Subcutaneous adipose tissue (tissue), 4 donors: ENCODE results near the gene MAPK8IP2. TPM values are rescaled to one million over a fixed set of nuclear protein-coding genes. Genes with fewer than 3 reads are reported as not detected.

Experiments used
- total RNA-seq, 4 donors: library from RNA; depleted of rRNA; stranded (reverse); fragments of >200 nt; gene quantifications; one replicate each; pipeline ENCODE4 v1.1.0, GENCODE V29; 2016
- TF ChIP-seq, protein P1 (sequence below): fragments of 450-650 bp; IDR thresholded peaks from one replicate; pipeline ENCODE4 v1.5.1; 2016; ENCODE audit warnings: low read depth, mild to moderate bottlenecking, control low read depth, antibody characterized with exemption, moderate library complexity

Gene MAPK8IP2
- total RNA-seq, 4 donors from 2014 or later = 0.19 to 1.1 (median 0.51) TPM; not detected in 1

DNA sequence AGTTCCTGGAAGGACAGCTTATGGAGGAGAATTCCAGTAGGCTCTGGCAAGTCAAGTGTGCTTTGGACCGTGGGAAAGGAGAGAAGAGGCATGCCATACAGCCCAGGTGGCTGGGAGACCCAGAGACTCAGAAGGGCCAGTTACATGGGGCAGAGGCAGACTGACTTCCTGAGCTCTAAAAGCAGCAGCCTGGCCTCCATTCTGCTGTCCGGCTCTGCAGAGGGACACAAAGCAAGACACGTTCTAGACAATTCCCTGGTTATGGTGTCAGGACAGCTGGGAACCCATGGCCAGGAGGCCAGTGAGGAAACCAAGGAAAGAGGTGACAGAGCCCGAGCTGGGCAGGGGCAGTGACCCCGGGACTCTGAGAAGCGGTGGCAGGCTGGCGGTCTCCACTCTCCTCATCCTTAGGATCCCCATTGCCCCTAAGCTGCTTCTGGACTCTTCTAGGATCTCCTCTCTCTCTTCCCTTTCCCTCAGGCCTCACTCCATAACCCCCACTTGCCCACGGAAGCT, 25.1 kb upstream of the MAPK8IP2 start:
- TF ChIP-seq, protein P1, sequence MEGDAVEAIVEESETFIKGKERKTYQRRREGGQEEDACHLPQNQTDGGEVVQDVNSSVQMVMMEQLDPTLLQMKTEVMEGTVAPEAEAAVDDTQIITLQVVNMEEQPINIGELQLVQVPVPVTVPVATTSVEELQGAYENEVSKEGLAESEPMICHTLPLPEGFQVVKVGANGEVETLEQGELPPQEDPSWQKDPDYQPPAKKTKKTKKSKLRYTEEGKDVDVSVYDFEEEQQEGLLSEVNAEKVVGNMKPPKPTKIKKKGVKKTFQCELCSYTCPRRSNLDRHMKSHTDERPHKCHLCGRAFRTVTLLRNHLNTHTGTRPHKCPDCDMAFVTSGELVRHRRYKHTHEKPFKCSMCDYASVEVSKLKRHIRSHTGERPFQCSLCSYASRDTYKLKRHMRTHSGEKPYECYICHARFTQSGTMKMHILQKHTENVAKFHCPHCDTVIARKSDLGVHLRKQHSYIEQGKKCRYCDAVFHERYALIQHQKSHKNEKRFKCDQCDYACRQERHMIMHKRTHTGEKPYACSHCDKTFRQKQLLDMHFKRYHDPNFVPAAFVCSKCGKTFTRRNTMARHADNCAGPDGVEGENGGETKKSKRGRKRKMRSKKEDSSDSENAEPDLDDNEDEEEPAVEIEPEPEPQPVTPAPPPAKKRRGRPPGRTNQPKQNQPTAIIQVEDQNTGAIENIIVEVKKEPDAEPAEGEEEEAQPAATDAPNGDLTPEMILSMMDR = no peak

DNA sequence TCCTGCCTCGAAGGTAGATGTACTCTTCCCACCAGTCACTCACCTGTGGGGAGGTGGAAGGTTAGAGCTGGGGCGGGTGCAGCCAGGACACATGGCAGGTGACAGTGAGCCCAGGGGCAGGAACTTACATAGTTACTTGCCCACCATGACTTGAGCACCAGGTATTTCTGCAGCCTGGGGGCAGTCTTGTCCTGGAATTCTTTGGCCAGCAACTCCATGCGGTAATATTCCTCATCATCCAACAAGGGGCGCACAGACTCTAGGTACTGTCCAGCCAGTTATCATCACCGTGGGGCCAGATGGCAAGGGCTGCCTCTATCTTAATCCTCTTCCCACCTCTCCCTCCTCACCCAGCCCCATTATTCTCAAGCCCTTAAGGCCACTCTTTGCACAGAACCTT, 24.5 kb upstream of the MAPK8IP2 start:
- TF ChIP-seq, protein P1 = no peak

DNA sequence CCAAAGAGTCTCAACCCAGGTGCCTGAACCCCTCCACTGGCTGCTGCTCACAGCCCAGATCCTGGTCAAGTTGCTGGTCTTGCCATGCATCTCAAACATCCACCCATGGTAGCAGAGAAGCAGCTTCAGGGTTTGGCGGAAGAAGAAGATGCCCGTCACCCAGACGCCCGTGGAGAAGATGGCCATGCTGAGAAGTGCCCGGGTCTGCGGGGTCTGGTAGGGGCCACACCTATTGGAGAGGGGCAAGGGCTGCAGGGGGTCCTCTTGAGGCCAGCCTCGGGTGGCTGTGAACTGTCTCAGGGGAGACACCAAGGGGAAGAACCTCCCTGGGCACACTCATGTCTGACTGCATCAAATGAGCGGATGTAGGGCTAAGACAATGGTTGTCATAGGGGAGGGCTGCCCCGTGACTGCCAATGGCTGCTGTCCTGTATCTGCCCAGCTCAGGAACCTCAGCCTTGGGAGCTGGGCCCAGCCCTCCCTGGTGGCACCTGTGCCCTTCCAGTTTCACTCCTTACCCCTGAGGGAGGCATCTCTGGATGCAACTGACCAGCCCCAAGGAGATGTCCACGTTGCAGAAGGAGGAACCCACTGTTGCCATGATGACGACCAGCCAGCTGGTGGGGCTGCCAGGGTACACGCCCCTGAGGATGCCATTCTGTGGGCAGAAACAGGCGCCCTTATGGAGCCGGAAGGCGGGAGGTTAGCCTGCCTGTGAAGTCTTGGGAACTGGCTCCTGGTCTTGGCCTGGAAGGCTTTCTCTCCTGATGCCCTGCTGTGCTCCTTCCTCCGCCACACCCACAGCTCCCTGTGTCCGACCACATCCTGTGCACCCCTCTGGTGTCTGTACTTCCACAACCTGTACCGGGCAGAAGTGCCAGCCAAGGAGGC, 23.5 kb upstream of the MAPK8IP2 start:
- TF ChIP-seq, protein P1 = no peak

DNA sequence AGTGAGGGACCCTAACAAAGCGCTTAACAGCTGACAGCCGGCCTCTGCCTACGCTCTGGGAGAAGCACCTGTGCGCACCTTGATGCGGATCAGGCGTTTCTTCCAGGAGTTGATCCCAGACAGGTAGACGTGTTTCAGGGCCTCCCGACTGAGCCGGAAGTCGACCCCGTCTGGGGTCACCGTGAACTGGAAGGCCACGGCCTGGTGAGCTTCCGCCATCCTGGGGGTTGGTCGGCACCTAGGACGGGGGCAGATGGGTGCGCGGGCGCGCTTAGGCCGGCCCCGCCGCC, 23.0 kb upstream of the MAPK8IP2 start:
- TF ChIP-seq, protein P1 = no peak

DNA sequence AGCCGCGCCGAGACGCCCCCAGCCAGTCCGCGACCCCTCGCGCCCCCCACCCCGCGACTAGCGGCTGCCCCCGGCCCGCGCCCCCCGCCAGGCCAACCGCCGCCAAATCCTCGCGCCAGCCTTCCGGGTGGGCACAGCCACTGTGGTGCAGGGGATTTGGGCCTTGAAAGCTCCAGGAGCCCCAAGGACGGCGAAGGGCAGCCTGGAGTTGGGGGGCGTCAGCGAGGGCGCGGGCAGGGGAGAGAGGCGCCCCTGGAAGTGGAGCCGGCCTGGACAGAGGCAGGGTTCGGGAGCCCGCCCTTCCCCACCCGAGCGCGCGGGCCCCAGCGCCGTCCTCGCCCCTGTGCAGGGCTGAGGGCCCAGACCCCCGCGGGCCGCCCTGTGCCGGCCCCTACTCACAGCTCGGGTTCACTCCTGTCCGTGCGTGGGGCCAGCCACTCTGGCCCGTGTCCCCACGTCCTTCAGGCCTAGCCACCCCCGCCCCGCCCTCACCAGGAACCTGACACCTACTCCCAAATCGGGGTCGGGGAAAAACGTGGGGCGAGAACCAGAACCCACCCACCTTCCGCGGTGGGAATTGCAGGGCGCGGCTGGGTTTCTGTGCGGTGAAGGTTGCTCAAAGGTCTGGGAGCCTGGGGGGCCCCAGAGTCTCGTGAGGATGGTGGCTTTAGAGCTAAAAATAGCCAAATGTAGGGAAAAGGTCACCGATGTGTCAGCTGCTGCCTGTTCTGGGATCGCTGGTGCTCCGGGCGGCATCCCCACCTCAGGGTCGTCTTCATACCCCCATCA, 22.4 kb upstream of the MAPK8IP2 start, which contains the start of gene CPT1B:
TSS of gene CPT1B (minus strand) at position 441 of the 789 bp plus-strand sequence. CDS start 512 bp downstream, outside the sequence.
- TF ChIP-seq, protein P1 = no peak

DNA sequence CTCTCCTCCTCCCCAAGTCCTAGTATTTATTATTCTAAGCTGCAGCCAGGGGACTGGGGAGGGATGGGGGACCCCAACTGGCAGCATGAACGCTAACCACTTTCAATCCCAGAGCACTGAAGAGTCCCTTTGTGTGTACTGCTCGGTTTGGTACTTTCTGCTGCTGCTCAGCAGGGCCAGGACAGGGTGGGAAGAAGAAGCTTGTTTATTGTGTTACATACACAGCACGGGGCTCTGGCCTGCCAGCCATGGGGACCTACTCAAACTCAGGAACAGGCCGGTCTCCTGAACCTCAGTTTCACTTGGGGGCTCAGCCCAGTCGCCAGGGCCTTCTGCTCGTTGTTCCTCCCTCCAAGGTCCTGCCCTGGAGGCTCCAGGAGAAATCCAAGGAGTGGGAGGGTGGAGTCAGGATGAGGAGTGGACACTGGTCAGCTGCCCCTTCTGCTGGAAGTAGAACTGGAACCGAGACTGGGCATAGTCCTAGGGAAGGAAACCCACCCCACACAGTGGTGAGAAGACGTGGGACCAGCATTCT, 21.8 kb upstream of the MAPK8IP2 start:
- TF ChIP-seq, protein P1 = no peak

DNA sequence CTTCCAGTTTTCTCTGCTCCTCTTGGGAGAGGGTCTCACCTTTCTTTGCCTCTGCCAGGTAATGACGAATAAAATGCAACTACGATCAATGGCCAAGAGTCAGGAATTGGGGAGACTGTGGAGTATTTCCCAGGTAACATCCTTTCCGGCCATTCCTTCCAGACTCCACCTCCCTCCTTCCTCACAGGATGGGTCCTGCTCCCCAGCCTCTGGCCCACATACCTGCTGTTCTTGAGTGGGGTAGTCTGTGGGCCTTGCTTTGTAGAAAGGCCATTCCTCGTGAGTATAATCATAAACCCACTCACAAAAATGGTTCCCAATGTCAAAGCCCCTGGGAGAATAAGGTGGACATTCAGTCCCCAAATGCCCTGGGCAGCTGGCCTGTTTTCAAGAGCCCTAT, 20.8 kb upstream of the MAPK8IP2 start:
- TF ChIP-seq, protein P1 = no peak
